ENCODE data around the gene DHPS. TPM values are rescaled to one million over a fixed set of nuclear protein-coding genes. Genes with fewer than 3 reads are reported as not detected.
A peak's percentile ranks its signal among the peaks of the same experiment; 100 is the strongest.

The DHPS gene
- total and polyA plus RNA-seq, 2 donors (not counting 1 experiment from before 2014, with no cell fraction given) = 187 to 204 TPM

DNA sequence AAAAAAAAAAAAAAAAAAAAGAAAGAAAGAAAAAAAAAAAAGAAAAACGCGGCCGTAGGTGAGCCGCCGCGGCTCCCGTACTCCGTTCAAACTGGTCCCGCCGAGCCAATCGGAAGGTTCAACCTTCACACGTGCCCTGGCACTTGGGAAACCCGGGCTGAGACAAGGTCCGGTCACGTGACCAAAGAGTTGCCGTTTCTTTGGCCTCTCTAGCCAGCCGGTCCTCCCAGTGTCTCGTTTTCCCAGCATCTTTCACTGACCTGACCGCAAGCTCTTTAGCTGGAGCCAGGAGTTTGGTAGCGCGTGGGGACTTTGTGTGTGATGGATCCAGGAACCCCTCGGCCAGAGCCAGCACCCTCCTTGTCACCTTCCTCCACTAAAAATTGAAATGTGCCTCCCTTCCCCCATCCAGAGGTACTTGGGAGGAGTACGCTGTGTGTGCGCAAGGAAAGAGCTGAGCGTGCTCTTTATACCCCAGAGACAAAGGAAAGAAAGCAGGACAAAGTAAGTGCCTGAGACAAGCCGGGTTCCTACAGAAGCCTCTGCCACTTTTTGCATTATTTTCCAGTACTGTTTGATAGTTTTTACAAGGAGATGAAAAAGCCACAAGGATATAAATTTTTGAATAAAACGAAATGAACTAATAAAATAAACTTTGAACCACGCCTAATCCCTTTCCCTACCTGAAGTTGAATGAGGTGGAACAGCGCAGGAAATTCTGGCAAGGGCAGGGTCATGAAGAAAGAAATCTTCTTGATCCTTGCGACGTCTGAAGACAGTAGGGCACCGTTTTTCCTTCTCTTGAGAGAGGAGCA lies 41.1 kb upstream of the DHPS start:
- WGBS (ENCODE audit: insufficient coverage) = 0% methylated on average over 22 of the region's 32 CpGs
- peak overlapping the region; percentile 95 for H3K4me3 Mint-ChIP-seq
- H3K9me3 ChIP-seq (ENCODE audit: control extremely low read depth in 1 of 3, control insufficient read depth in 2 of 3, insufficient read depth in 1 of 3, low read length in 2 of 3) = no peaks in the 10 kb centered on the region
- H3K27me3 ChIP-seq (replicated peaks in 1 of 4; ENCODE audit: control extremely low read depth in 1 of 4, control insufficient read depth in 3 of 4, insufficient read depth in 4 of 4, low read length in 3 of 4) = no peaks in the 10 kb centered on the region
- ChIA-PET POLR2A (interaction anchor here (0.5 to 3.6 kb wide), 12 partner anchors 8 to 110 kb away, joined by 3 to 30 read pairs (median 8); partner anchors contain the start of genes DHPS, FBXW9, GET3 and JUNB), CTCF (interaction anchor here (1.4 to 3.5 kb wide), 10 partner anchors 11 to 168 kb away, joined by 3 to 26 read pairs (median 6); partner anchors contain the start of genes DHPS, GCDH, GET3 and JUNB)
- no peaks in the 10 kb centered on the region for H3K27me3 Mint-ChIP-seq
- peaks cover 29 to 39% of the 10 kb centered on the region in 2 donors for H3K4me1 ChIP-seq (ENCODE audit: control insufficient read depth in 2 of 2, insufficient read depth in 2 of 2, low read length in 2 of 2)
- peak overlapping the region; percentile 95 for H3K4me2 ChIP-seq (replicated peaks; ENCODE audit: low read depth, low read length, poor library complexity, severe bottlenecking)
- peak overlapping the region; percentile 60 to 83 (median 77) for H3K4me3 ChIP-seq (ENCODE audit: control extremely low read depth in 1 of 5, extremely low read depth in 1 of 5, insufficient read depth in 1 of 5, low read depth in 2 of 5, low read length in 4 of 5)
- intact Hi-C loops (cut with micrococcal nuclease) = loop anchor here (1.0 to 5.0 kb wide), 6 partner anchors 12 to 85 kb away; partner anchors contain the start of genes DHPS, FBXW9, HOOK2 and MAN2B1
- H3K79me2 ChIP-seq (ENCODE audit: control insufficient read depth, insufficient read depth, low read length) = peaks cover 81% of the 10 kb centered on the region
- peak overlapping the region; percentile 97 for H3K27ac Mint-ChIP-seq
- TF ChIP-seq, protein P1, sequence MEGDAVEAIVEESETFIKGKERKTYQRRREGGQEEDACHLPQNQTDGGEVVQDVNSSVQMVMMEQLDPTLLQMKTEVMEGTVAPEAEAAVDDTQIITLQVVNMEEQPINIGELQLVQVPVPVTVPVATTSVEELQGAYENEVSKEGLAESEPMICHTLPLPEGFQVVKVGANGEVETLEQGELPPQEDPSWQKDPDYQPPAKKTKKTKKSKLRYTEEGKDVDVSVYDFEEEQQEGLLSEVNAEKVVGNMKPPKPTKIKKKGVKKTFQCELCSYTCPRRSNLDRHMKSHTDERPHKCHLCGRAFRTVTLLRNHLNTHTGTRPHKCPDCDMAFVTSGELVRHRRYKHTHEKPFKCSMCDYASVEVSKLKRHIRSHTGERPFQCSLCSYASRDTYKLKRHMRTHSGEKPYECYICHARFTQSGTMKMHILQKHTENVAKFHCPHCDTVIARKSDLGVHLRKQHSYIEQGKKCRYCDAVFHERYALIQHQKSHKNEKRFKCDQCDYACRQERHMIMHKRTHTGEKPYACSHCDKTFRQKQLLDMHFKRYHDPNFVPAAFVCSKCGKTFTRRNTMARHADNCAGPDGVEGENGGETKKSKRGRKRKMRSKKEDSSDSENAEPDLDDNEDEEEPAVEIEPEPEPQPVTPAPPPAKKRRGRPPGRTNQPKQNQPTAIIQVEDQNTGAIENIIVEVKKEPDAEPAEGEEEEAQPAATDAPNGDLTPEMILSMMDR (IDR thresholded peaks at IDR 0.05) = no peak
- TF ChIP-seq EZH2 (IDR thresholded peaks at IDR 0.05; ENCODE audit: borderline replicate concordance, insufficient read depth, low read depth, low read length, poor library complexity, severe bottlenecking) = no peak
- peak overlapping the region; percentile 17 to 69 for H3K27ac ChIP-seq (ENCODE audit: low read length in 2 of 2)
- H3K36me3 ChIP-seq (replicated peaks in 1 of 2; ENCODE audit: control extremely low read depth in 1 of 2, control insufficient read depth in 1 of 2, extremely low read depth in 1 of 2, insufficient read depth in 2 of 2, low read length in 1 of 2) = peaks cover 0 to 8% of the 10 kb centered on the region in 2 experiments
- H4K20me1 ChIP-seq (ENCODE audit: control insufficient read depth, insufficient read depth, low read length, poor library complexity, severe bottlenecking) = peaks cover 11% of the 10 kb centered on the region
- peak overlapping the region; percentile 83 for H2AFZ ChIP-seq (ENCODE audit: insufficient read depth, low read depth, low read length, poor library complexity, severe bottlenecking)
- peak; percentile 97 for DNase-seq
- H3K4me1 Mint-ChIP-seq = peaks cover 39% of the 10 kb centered on the region
- peak overlapping the region; percentile 85 for H3K9ac ChIP-seq (ENCODE audit: low read length)
- no peaks in the 10 kb centered on the region for H3K9me3 Mint-ChIP-seq (ENCODE audit: insufficient read depth)
- ATAC-seq (ENCODE audit: low read depth) = peak; percentile 87
